ENCODE measurements around the gene FTSJ1.
A peak's percentile ranks its signal among the peaks of the same experiment; 100 is the strongest.

DNA sequence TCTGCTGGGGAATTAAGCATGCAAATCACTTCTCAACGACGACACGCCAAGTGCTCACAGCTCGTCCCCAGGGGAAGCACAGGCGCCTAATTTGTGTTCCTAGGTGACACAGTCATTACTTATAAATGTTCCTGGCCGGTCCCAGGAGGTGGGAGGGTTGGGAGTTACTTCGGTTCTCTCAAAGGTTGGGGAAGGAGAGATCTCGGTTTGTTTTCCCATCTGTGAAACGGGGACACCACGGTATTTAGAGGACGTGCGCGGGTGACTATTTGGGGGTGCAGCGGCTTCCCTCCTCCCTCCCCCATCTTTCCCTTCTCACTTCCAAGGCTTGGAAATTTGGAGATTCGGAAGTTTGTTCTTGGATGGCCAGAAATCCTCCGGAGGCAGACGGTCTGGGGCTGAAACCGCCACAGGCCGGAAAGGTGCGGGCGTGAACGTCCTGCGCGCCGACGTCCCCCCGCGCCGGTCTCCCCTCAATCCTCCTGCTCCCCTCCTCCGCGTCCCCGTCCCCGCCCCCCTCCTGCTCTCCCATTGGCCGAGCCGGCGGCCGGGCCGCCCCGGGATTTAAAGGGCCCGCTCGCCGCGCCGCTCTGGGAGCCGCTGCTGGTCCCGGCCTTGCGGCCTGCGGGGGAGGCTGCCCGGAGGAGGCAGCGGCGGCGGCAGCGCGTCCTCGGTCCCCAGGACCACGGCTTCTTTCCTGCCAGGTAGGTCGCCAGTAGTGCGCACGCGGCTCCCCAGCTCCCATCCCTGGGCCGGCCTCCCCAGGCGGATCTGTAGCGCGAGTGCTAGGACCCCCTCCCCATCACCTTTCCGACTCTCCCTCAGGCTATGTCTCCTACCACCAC lies 32.6 kb downstream of the FTSJ1 start, which contains the start of gene PORCN:
- no peak for TF ChIP-seq CTCF (IDR thresholded peaks at IDR 0.05; ENCODE audit: poor library complexity, severe bottlenecking)
- no peak for TF ChIP-seq SMC3 (conservative IDR thresholded peaks at IDR 0.05; ENCODE audit: poor library complexity)
- TF ChIP-seq POLR2AphosphoS5 (IDR thresholded peaks at IDR 0.05) = peak; percentile 40
- peak; percentile 45 for TF ChIP-seq MXI1 (conservative IDR thresholded peaks at IDR 0.05; ENCODE audit: poor library complexity, severe bottlenecking)

Measured in neural cell (in vitro differentiated cells).